Gastroesophageal sphincter (tissue), 4 donors: Measurements from ENCODE around the gene NHSL1. TPM values are rescaled to one million over a fixed set of nuclear protein-coding genes. Genes with fewer than 3 reads are reported as not detected.

Source experiments
- ATAC-seq: fragments of 150-250 bp; one replicate; pipeline ENCODE4 v1.9.1; 2016; ENCODE audit warnings: mild to moderate bottlenecking, moderate library complexity
- H3K27ac ChIP-seq, 4 donors: fragments of 200-600 bp; sonication (generic) in 3 of 4; 1 replicate in 3 of 4; 2 replicates in 1 of 4; pipeline ENCODE4 v1.5.1; 2016 to 2019
- H3K27me3 ChIP-seq: fragments of 200-600 bp; sonication (generic); one replicate; pipeline ENCODE4 v1.5.1; 2019
- H3K36me3 ChIP-seq, 2 donors: fragments of 200-600 bp; sonication (generic); one replicate each; pipeline ENCODE4 v1.5.1; 2019; ENCODE audit warnings: control low read depth in 1 of 2
- H3K4me1 ChIP-seq, 3 donors: fragments of 200-600 bp; sonication (generic); 1 replicate in 2 of 3; 2 replicates in 1 of 3; pipeline ENCODE4 v1.5.1; 2016 to 2019; ENCODE audit warnings: control low read depth in 2 of 3
- H3K4me3 ChIP-seq, 2 donors: fragments of 200-600 bp; sonication (generic); one replicate each; pipeline ENCODE4 v1.5.1; 2019; ENCODE audit warnings: mild to moderate bottlenecking in 1 of 2, moderate library complexity in 1 of 2
- H3K9me3 ChIP-seq, 3 donors: fragments of 200-600 bp; sonication (generic); one replicate each; pipeline ENCODE4 v1.5.1; 2017 to 2019; ENCODE audit warnings: control low read depth in 2 of 3
- EP300 ChIP-seq: sonication (generic); formaldehyde crosslinking; IDR thresholded peaks from one replicate; pipeline ENCODE4 v1.6.1; 2017; ENCODE audit warnings: antibody characterized with exemption, mild to moderate bottlenecking
- POLR2A ChIP-seq, 2 donors: fragments of 450-650 bp; IDR thresholded peaks; one replicate each; pipeline ENCODE4 v1.6.1; 2017; ENCODE audit warnings: antibody characterized with exemption in 2 of 2, mild to moderate bottlenecking in 2 of 2, moderate library complexity in 1 of 2
- POLR2AphosphoS5 ChIP-seq: sonication (generic); formaldehyde crosslinking; IDR thresholded peaks from one replicate; pipeline ENCODE4 v1.6.1; 2017; ENCODE audit warnings: antibody characterized with exemption
- WGBS, 2 donors: methylation state at CpG; one replicate each; pipeline ENCODE4 v1.1.5; 2018; ENCODE audit warnings: low coverage in 1 of 2; 5-methylcytosine and 5-hydroxymethylcytosine counted together
- total RNA-seq, 4 donors: library from RNA; depleted of rRNA; stranded (reverse); fragments of >200 nt; gene quantifications; one replicate each; pipeline ENCODE4 v1.1.0, GENCODE V29; 2016
- TF ChIP-seq, protein P1 (sequence below), 4 experiments: fragments of 200-600 bp in 2 of 4; fragments of 450-650 bp in 2 of 4; sonication (generic) in 1 of 4; IDR thresholded peaks; one replicate each; pipeline ENCODE4 v1.5.1; 2017 to 2019; ENCODE audit warnings: antibody characterized with exemption in 4 of 4, mild to moderate bottlenecking in 2 of 4, moderate library complexity in 2 of 4

The NHSL1 gene
- total RNA-seq, 4 donors from 2014 or later: 5.7 to 9.3 (median 7.9) TPM

DNA sequence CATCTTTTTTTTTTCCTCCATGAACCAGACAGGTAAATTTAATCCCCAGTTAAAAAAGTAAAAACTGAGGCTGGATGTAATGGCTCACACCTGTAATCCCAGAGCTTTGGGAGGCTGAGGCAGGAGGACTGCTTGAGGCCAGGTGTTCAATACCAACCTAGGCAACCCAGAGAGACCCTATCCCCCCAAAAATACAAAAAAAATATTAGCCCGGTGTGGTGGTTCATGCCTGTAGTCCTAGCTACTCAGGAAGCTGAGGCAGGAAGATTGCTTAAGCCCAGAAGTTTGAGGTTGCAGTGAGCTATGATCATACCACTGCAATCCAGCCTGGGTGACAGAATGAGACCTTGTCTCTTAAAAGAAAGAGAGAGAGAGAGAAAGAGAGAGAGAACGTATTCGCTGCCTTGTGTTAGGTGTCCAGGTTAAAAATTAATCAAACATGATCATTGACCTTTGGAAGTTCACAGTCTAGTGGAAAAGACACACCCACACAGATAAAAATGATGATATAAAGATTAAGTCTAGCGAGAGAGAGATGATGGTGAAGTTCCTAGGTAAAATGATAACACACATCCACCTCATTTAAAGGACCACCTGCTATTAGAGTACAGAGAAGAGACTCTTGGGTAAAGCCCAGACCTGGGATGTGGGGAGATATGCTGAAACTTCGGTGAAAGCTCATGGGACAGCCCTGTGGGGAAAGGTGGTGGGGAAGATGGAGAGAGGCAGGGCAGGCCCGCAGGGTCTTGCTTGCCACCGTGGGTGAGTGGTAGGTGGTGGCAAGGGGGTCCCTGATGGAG lies 4.8 kb upstream of the NHSL1 start:
- H3K27ac ChIP-seq: no peak overlapping the region
- 81 to 92% methylated on average over 6 to 7 of the region's 7 CpGs for WGBS, 2 donors
- ATAC-seq: no peak
- H3K4me1 ChIP-seq: peaks cover 0 to 5% (median 0%) of the 10 kb centered on the region in 3 donors
- no peaks in the 10 kb centered on the region for H3K27me3 ChIP-seq
- no peak overlapping the region for H3K4me3 ChIP-seq
- TF ChIP-seq POLR2A (IDR thresholded peaks at IDR 0.05) (no peak), EP300 (no peak), POLR2AphosphoS5 (no peak)
- TF ChIP-seq, protein P1, sequence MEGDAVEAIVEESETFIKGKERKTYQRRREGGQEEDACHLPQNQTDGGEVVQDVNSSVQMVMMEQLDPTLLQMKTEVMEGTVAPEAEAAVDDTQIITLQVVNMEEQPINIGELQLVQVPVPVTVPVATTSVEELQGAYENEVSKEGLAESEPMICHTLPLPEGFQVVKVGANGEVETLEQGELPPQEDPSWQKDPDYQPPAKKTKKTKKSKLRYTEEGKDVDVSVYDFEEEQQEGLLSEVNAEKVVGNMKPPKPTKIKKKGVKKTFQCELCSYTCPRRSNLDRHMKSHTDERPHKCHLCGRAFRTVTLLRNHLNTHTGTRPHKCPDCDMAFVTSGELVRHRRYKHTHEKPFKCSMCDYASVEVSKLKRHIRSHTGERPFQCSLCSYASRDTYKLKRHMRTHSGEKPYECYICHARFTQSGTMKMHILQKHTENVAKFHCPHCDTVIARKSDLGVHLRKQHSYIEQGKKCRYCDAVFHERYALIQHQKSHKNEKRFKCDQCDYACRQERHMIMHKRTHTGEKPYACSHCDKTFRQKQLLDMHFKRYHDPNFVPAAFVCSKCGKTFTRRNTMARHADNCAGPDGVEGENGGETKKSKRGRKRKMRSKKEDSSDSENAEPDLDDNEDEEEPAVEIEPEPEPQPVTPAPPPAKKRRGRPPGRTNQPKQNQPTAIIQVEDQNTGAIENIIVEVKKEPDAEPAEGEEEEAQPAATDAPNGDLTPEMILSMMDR (IDR thresholded peaks at IDR 0.05): no peak
- H3K9me3 ChIP-seq: no peaks in the 10 kb centered on the region
- H3K36me3 ChIP-seq: no peaks in the 10 kb centered on the region

- H3K9me3 ChIP-seq: no peaks in the 10 kb centered on the region
- no peaks in the 10 kb centered on the region for H3K27me3 ChIP-seq
- WGBS, 2 donors: 96 to 97% methylated on average over 3 of the region's 3 CpGs
- no peak overlapping the region for H3K4me3 ChIP-seq
- ATAC-seq: no peak
- peaks cover 0 to 11% (median 5%) of the 10 kb centered on the region in 3 donors for H3K4me1 ChIP-seq
- no peak overlapping the region for H3K27ac ChIP-seq
- TF ChIP-seq, protein P1 (IDR thresholded peaks at IDR 0.05): no peak
- TF ChIP-seq POLR2AphosphoS5 (no peak), EP300 (no peak), POLR2A (IDR thresholded peaks at IDR 0.05) (no peak)
- no peaks in the 10 kb centered on the region for H3K36me3 ChIP-seq
Measured at GRCh38 chr6:138502546-138502945, 3.3 kb upstream of the NHSL1 start.

DNA sequence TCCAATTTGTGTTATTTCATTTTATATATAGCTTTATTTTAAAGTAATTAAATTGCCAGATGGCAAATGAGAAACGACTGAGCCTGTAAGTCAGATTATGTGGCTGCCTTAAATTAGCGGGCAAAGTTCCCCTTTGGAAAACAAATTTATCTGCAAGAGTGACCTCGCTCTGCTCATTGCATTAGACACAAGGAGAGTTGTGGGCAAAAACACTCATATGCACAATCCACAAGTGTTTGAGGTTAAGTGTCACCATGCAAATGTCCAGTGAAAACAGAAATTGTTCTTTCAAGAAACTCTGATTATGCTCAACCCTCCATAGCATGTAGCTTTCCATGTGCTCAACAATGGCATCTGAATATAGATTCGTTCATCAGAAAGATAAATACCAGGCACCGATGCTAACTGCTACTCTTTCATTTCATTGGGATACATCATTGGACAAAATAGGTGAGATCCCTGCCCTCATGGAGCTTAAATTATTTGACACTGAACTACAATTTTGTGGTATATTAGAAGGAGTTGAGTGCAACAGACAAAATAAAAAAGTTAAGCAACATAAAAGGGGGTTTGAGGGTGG lies 1.7 kb upstream of the NHSL1 start:
- Histone ChIP-seq H3K4me1 (peaks cover 0 to 17% (median 5%) of the 10 kb centered on the region in 3 donors), H3K9me3 (no peaks in the 10 kb centered on the region), H3K4me3 (no peak overlapping the region), H3K27ac (no peak overlapping the region), H3K27me3 (no peaks in the 10 kb centered on the region), H3K36me3 (no peaks in the 10 kb centered on the region)
- 68 to 79% methylated on average over 4 to 5 of the region's 5 CpGs for WGBS, 2 donors
- no peak for TF ChIP-seq POLR2AphosphoS5
- ATAC-seq: no peak

DNA sequence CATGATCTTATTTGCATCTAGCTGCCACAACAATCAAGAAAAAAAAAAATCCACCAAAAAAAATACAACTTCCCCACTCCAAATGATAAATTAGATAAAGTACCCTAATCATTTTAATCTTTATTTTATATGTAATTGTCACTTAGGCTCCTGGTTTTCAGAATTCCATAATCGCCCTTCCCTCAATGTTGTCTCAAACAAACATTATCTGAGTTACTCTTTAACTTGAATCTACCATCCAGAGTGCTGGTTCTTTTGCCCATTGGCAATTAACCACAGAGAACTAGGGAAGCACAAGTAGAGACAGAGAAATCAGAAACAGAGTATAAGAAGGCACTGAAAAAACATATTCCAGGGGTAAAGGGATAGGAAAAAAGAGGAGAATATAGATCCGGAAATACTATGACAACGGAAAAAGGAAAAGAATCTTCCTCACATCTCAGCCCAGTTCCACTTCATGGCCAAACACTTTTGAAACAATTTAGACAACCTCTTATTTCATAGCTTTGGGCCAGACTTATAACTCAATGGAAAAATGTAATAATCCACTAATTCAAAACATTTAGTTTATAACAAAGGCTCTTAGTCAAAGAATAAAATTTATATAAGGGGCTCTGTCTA lies 861 bp upstream of the NHSL1 start:
- Histone ChIP-seq H3K36me3 (no peaks in the 10 kb centered on the region), H3K4me1 (peaks cover 0 to 17% (median 5%) of the 10 kb centered on the region in 3 donors), H3K27me3 (no peaks in the 10 kb centered on the region), H3K4me3 (no peak overlapping the region), H3K9me3 (no peaks in the 10 kb centered on the region), H3K27ac (no peak overlapping the region)
- ATAC-seq: no peak
- 58 to 82% methylated on average over 3 of the region's 3 CpGs for WGBS, 2 donors
- TF ChIP-seq POLR2A (IDR thresholded peaks at IDR 0.05): no peak
- TF ChIP-seq EP300: no peak
- TF ChIP-seq POLR2AphosphoS5: no peak
- TF ChIP-seq, protein P1 (IDR thresholded peaks at IDR 0.05): no peak

DNA sequence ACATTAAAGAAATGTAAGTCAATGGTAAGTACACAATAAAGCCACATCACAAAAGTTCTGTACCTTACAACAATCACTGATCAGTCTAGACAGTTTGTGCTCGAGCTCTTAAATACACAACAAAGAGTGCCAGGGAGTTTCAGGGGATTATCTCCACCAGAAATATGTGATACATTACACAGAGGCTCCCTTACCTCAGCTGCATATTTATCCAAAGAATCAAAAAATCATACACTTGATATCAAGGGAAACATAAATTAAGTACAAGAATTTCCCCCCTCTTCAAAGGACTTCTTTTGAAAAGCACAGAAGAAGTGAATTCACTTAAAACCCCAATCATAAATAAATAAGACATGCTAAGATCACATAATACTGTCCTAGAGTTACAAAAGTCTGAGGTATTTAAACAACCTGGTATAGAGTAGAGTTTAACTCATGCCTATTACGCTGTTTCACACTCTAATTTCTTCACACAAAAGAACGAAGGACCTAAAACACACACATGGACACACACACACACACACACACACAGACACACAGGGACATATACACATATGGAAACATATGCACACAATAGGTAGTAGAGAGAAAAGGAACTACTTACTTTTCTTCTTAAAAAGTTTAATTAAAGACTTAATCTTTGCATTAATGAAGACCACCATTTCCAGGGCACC lies 528 bp downstream of the NHSL1 start:
- Histone ChIP-seq H3K36me3 (no peaks in the 10 kb centered on the region), H3K9me3 (no peaks in the 10 kb centered on the region), H3K4me3 (no peak overlapping the region), H3K27me3 (no peaks in the 10 kb centered on the region), H3K4me1 (peaks cover 4 to 23% (median 9%) of the 10 kb centered on the region in 3 donors), H3K27ac (no peak overlapping the region)
- 57 to 67% methylated on average over 3 of the region's 3 CpGs for WGBS, 2 donors
- no peak for TF ChIP-seq EP300
- no peak for TF ChIP-seq POLR2AphosphoS5
- TF ChIP-seq POLR2A (IDR thresholded peaks at IDR 0.05): no peak
- TF ChIP-seq, protein P1 (IDR thresholded peaks at IDR 0.05): no peak
- ATAC-seq: no peak
